Body of pancreas (tissue), 4 donors: ENCODE data around the gene SUCLG1. TPM values are rescaled to one million over a fixed set of nuclear protein-coding genes. Genes with fewer than 3 reads are reported as not detected.
A peak's percentile ranks its signal among the peaks of the same experiment; 100 is the strongest.

Experiments used
- ATAC-seq: fragments of 150-250 bp; one replicate; pipeline ENCODE4 v1.9.1; 2016
- DNase-seq, 4 donors: peaks; one replicate each; pipeline ENCODE4 v3.0.0-alpha.2; 2019
- H3K27ac ChIP-seq, 4 donors: fragments of 200-600 bp; sonication (generic); 1 replicate in 3 of 4; 2 replicates in 1 of 4; pipeline versions ENCODE4 v1.5.1 to v1.6.1; 2016 to 2019; ENCODE audit warnings: mild to moderate bottlenecking in 1 of 4, mixed read lengths in 1 of 4, moderate library complexity in 1 of 4
- H3K27me3 ChIP-seq, 2 donors: fragments of 200-600 bp; sonication (generic); one replicate each; pipeline ENCODE4 v1.6.0; 2016; ENCODE audit warnings: mild to moderate bottlenecking in 1 of 2
- H3K36me3 ChIP-seq, 2 donors: fragments of 200-600 bp; sonication (generic); replicated peaks in 1 of 2; 2 replicates each; pipeline ENCODE4 v1.5.1; 2016; ENCODE audit warnings: low read depth in 2 of 2; ENCODE audit not compliant: insufficient read depth in 1 of 2
- H3K4me1 ChIP-seq: fragments of 200-600 bp; sonication (generic); one replicate; pipeline ENCODE4 v1.6.0; 2016
- H3K4me3 ChIP-seq, 2 donors: fragments of 200-600 bp; sonication (generic); 1 replicate in 1 of 2; 2 replicates in 1 of 2; pipeline ENCODE4 v1.5.1; 2016 to 2019
- H3K9me3 ChIP-seq, 3 donors: fragments of 200-600 bp; sonication (generic); 1 replicate in 2 of 3; 2 replicates in 1 of 3; pipeline ENCODE4 v1.5.1; 2016
- POLR2A ChIP-seq, 3 donors: fragments of 450-650 bp; IDR thresholded peaks; one replicate each; pipeline ENCODE4 v1.6.1; 2016; ENCODE audit warnings: antibody characterized with exemption in 3 of 3, mild to moderate bottlenecking in 2 of 3
- WGBS, 2 donors: methylation state at CpG; one replicate each; pipeline ENCODE4 v1.1.5; 2017; 5-methylcytosine and 5-hydroxymethylcytosine counted together
- intact Hi-C: fragments of 100-400 bp; cut with DNase I; formaldehyde crosslinking; loops from one replicate; pipeline ENCODE4 v1.15.1; 2023
- total RNA-seq, 2 donors: library from RNA; depleted of rRNA; stranded (reverse); fragments of >200 nt; gene quantifications; one replicate each; pipeline ENCODE4 v1.1.0, GENCODE V29; 2016
- TF ChIP-seq, protein P1 (sequence below), 7 experiments: fragments of 450-650 bp in 4 of 7; fragments of 200-600 bp in 3 of 7; sonication (generic) in 3 of 7; IDR thresholded peaks; one replicate each; pipeline ENCODE4 v1.5.1; 2016 to 2019; ENCODE audit warnings: antibody characterized with exemption in 7 of 7

SUCLG1 gene
- total RNA-seq, 2 donors from 2014 or later = 51.1 to 89.2 TPM

- 42 to 68% methylated on average over 2 to 3 of the region's 3 CpGs for WGBS, 2 donors
- peak overlapping the region in 3 of 4 donors; percentile 7 to 80 (median 36) for H3K27ac ChIP-seq
- no peaks in the 10 kb centered on the region for H3K36me3 ChIP-seq
- TF ChIP-seq POLR2A (IDR thresholded peaks at IDR 0.05) = no peak
- TF ChIP-seq, protein P1, sequence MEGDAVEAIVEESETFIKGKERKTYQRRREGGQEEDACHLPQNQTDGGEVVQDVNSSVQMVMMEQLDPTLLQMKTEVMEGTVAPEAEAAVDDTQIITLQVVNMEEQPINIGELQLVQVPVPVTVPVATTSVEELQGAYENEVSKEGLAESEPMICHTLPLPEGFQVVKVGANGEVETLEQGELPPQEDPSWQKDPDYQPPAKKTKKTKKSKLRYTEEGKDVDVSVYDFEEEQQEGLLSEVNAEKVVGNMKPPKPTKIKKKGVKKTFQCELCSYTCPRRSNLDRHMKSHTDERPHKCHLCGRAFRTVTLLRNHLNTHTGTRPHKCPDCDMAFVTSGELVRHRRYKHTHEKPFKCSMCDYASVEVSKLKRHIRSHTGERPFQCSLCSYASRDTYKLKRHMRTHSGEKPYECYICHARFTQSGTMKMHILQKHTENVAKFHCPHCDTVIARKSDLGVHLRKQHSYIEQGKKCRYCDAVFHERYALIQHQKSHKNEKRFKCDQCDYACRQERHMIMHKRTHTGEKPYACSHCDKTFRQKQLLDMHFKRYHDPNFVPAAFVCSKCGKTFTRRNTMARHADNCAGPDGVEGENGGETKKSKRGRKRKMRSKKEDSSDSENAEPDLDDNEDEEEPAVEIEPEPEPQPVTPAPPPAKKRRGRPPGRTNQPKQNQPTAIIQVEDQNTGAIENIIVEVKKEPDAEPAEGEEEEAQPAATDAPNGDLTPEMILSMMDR (IDR thresholded peaks at IDR 0.05) = no peak
- H3K27me3 ChIP-seq = no peaks in the 10 kb centered on the region
- no peak overlapping the region for H3K4me3 ChIP-seq
- H3K4me1 ChIP-seq = peaks cover 37% of the 10 kb centered on the region
- H3K9me3 ChIP-seq = no peaks in the 10 kb centered on the region
- DNase-seq = no peak
- intact Hi-C loops = no loop called here
- no peak for ATAC-seq
These were observed 28.4 kb upstream of the SUCLG1 start for GRCh38 chr2:84487298-84487996.

- ATAC-seq = peak; percentile 96
- Histone ChIP-seq H3K27me3 (no peaks in the 10 kb centered on the region), H3K27ac (peak overlapping the region; percentile 50 to 80 (median 74)), H3K9me3 (no peaks in the 10 kb centered on the region), H3K36me3 (no peaks in the 10 kb centered on the region), H3K4me3 (no peak overlapping the region), H3K4me1 (peaks cover 37% of the 10 kb centered on the region)
- DNase-seq = peak; percentile 78 to 89 (median 88)
- TF ChIP-seq POLR2A (IDR thresholded peaks at IDR 0.05) = peak in 1 of 3 donors; percentile 35
- TF ChIP-seq, protein P1 (IDR thresholded peaks at IDR 0.05) = no peak
- intact Hi-C loops = no loop called here
- WGBS, 2 donors = 21 to 32% methylated on average over 2 of the region's 2 CpGs
These were observed 27.5 kb upstream of the SUCLG1 start for GRCh38 chr2:84486441-84487115.

DNA sequence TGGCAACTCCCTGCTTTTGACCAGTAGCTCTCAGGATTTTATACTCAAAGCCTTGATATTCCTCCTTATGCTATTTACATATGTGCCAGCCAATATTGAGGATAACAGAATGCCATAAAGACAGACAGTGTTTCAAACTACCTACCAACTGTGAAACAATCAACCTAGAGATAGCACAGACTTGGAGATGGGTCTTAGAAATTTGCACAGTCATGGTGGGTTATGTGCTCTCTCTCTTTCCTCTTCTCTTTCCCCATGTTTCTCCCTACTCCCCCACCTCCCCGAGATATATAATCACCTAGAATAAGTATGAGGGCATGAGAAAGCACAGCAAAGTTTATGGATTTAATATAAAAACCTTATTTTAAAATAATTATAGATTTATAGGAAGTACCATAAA lies 24.2 kb upstream of the SUCLG1 start:
- no peak overlapping the region for H3K4me3 ChIP-seq
- no peak for DNase-seq
- H3K36me3 ChIP-seq = no peaks in the 10 kb centered on the region
- WGBS, 2 donors = 63 to 80% methylated on average over 1 of the region's 1 CpG
- ATAC-seq = no peak
- H3K27me3 ChIP-seq = no peaks in the 10 kb centered on the region
- no peak overlapping the region for H3K27ac ChIP-seq
- H3K4me1 ChIP-seq = peaks cover 37% of the 10 kb centered on the region
- intact Hi-C loops = no loop called here
- H3K9me3 ChIP-seq = no peaks in the 10 kb centered on the region
- no peak for TF ChIP-seq POLR2A (IDR thresholded peaks at IDR 0.05)
- TF ChIP-seq, protein P1 (IDR thresholded peaks at IDR 0.05) = no peak

DNA sequence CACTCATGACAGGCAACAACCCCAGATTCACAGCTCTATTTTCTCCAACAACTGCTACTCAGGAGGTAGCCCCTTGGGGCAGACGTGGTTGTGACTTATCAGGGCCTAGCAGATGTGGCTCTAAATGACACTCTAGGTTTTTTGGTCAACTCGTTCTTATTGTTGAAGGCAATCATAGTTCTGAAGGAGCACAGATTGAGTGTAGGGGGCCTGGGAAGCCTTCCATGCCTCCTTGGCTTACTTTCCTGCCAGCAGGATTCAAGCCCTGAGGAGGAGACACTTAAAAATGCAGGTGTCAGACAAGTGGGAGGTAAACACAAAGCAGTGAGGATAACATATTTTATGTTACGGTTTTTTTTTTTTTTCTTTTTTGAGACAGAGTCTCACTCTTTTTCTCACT lies 23.5 kb upstream of the SUCLG1 start:
- Histone ChIP-seq H3K4me3 (no peak overlapping the region), H3K9me3 (peaks cover 0 to 2% (median 0%) of the 10 kb centered on the region in 3 donors), H3K4me1 (peaks cover 35% of the 10 kb centered on the region), H3K27ac (no peak overlapping the region), H3K27me3 (no peaks in the 10 kb centered on the region), H3K36me3 (no peaks in the 10 kb centered on the region)
- intact Hi-C loops = no loop called here
- TF ChIP-seq, protein P1 (IDR thresholded peaks at IDR 0.05) = no peak
- no peak for TF ChIP-seq POLR2A (IDR thresholded peaks at IDR 0.05)
- ATAC-seq = no peak
- WGBS, 2 donors = 65 to 69% methylated on average over 3 of the region's 3 CpGs
- DNase-seq = no peak
